Measurements from ENCODE around the gene DIAPH3. TPM values are rescaled to one million over a fixed set of nuclear protein-coding genes. Genes with fewer than 3 reads are reported as not detected.

Gene DIAPH3
- total and polyA plus RNA-seq, 2 of the 4 experiments (the other 2 are of a cell fraction): 8.9 to 9.3 TPM

- in situ Hi-C loops (cut with MboI; ENCODE audit: low sequenced_read_pairs): no loop called here
- Histone ChIP-seq H3K56ac (ENCODE audit: extremely low read depth, insufficient read depth, low read length) (no peak overlapping the region), H3K9me1 (ENCODE audit: insufficient read depth, low read length) (no peaks in the 10 kb centered on the region; the same call in 1 of the 2 replicates), H3K4me3 (ENCODE audit: insufficient read depth, low read depth, low read length) (no peak overlapping the region), H3K14ac (replicated peaks; ENCODE audit: low read depth, low read length) (no peak overlapping the region), H3K27ac (ENCODE audit: insufficient read depth, low read length) (no peak overlapping the region), H2BK5ac (ENCODE audit: low read depth, low read length, poor library complexity, severe bottlenecking) (no peak overlapping the region), H3K4me1 (ENCODE audit: control insufficient read depth, insufficient read depth, low read length) (no peaks in the 10 kb centered on the region), H3K9ac (ENCODE audit: low read depth, low read length) (no peak overlapping the region), H2BK20ac (ENCODE audit: low read depth, low read length) (no peak overlapping the region), H3K23ac (ENCODE audit: low read depth, low read length) (no peak overlapping the region), H2BK120ac (ENCODE audit: low read depth, low read length) (no peak overlapping the region), H2AK9ac (replicated peaks; ENCODE audit: low read depth, low read length, poor library complexity) (no peak overlapping the region), H3K79me1 (ENCODE audit: low read depth in 1 of 2, low read length in 2 of 2) (no peaks in the 10 kb centered on the region), H2BK15ac (ENCODE audit: low read depth, low read length) (no peak overlapping the region), H2AK5ac (ENCODE audit: low read depth, low read length) (no peak overlapping the region), H4K20me1 (ENCODE audit: insufficient read depth, low read length) (no peaks in the 10 kb centered on the region), H3K18ac (ENCODE audit: low read depth, low read length) (no peak overlapping the region), H4K8ac (ENCODE audit: low read depth in 2 of 2, low read length in 2 of 2) (no peak overlapping the region), H3K4me2 (ENCODE audit: low read depth, low read length) (no peak overlapping the region), H4K91ac (ENCODE audit: insufficient read depth, low read depth, low read length) (no peak overlapping the region), H3K36me3 (ENCODE audit: control insufficient read depth, insufficient read depth, low read length) (no peaks in the 10 kb centered on the region), H3K9me3 (ENCODE audit: control insufficient read depth, insufficient read depth, low read length) (no peaks in the 10 kb centered on the region), H2AFZ (replicated peaks; ENCODE audit: low read length, poor library complexity) (no peak overlapping the region), H4K5ac (ENCODE audit: low read depth, low read length) (no peak overlapping the region), H3K27me3 (ENCODE audit: control insufficient read depth, insufficient read depth, low read length) (no peaks in the 10 kb centered on the region), H3K4ac (ENCODE audit: low read depth, low read length) (no peak overlapping the region)
- no CpG with 5 or more reads among the region's 6 CpGs for WGBS, 2 experiments (ENCODE audit: extremely low coverage in 2 of 2, insufficient read length in 1 of 2)
- ChIA-PET CTCF (interaction anchor here (0.6 to 0.8 kb wide), 2 partner anchors 27 to 221 kb away, joined by 3 read pairs; no protein-coding TSS in a partner anchor), POLR2A (ENCODE audit: unreplicated experiment) (no interaction called here)
- dilution Hi-C loops (cut with HindIII; ENCODE audit: low sequenced_read_pairs, unreplicated experiment): no loop called here
- intact Hi-C loops (cut with micrococcal nuclease): no loop called here
- no peak for TF ChIP-seq CTCF (conservative IDR thresholded peaks at IDR 0.05; ENCODE audit: low read depth, low read length)
- no peak for TF ChIP-seq USF2 (IDR thresholded peaks at IDR 0.05; ENCODE audit: low read depth, low read length)
- TF ChIP-seq BHLHE40 (IDR thresholded peaks at IDR 0.05; ENCODE audit: low read depth, low read length): no peak
- TF ChIP-seq MAFK (IDR thresholded peaks at IDR 0.05; ENCODE audit: low read depth, low read length): no peak
- no peak for TF ChIP-seq RCOR1 (IDR thresholded peaks at IDR 0.05; ENCODE audit: insufficient replicate concordance, low read length)
- TF ChIP-seq POLR2A (IDR thresholded peaks at IDR 0.05; ENCODE audit: low read depth, low read length): no peak
- no peak for TF ChIP-seq NFE2L2 (IDR thresholded peaks at IDR 0.05; ENCODE audit: low read depth, low read length)
- TF ChIP-seq CHD1 (IDR thresholded peaks at IDR 0.05; ENCODE audit: low read depth, low read length): no peak
- TF ChIP-seq FOS (IDR thresholded peaks at IDR 0.05; ENCODE audit: low read depth, low read length): no peak
- TF ChIP-seq RAD21 (IDR thresholded peaks at IDR 0.05; ENCODE audit: low read length): no peak
- no peak for TF ChIP-seq MXI1 (IDR thresholded peaks at IDR 0.05; ENCODE audit: borderline replicate concordance, low read depth, low read length)
- no peak for TF ChIP-seq SMC3 (IDR thresholded peaks at IDR 0.05; ENCODE audit: low read depth, low read length)
- TF ChIP-seq RFX5 (IDR thresholded peaks at IDR 0.05; ENCODE audit: low read depth, low read length): no peak
- TF ChIP-seq MAZ (IDR thresholded peaks at IDR 0.05; ENCODE audit: borderline replicate concordance, low read depth, low read length): no peak
- no peak for TF ChIP-seq CEBPB (IDR thresholded peaks at IDR 0.05; ENCODE audit: low read depth, low read length)
- TF ChIP-seq ELK1 (IDR thresholded peaks at IDR 0.05; ENCODE audit: borderline replicate concordance, low read depth, low read length): no peak
- DNase-seq: no peak
- ATAC-seq (ENCODE audit: low read depth): no peak
- no TSS peak for BruUV-seq (replicated peaks)
Observed at GRCh38 chr13:59658738-59659330, 504.9 kb downstream of the DIAPH3 start.
